Right ventricle myocardium superior (tissue), 1 donor: ENCODE results near the gene LACTB. TPM values are rescaled to one million over a fixed set of nuclear protein-coding genes. Genes with fewer than 3 reads are reported as not detected.

ENCODE experiments used
- ATAC-seq: fragments of 200-7000 bp; cut with Tn5 transposase; one replicate; pipeline ENCODE4 v1.9.1; 2020; ENCODE audit warnings: mild to moderate bottlenecking; ENCODE audit not compliant: poor library complexity
- DNase-seq: peaks from one replicate; pipeline ENCODE4 v3.0.0-alpha.2; 2020
- intact Hi-C: fragments of 100-400 bp; cut with DNase I; formaldehyde crosslinking; loops from one replicate; pipeline ENCODE4 v1.11.2; 2022
- long read RNA-seq: library from polyadenylated mRNA; unstranded; transcript quantifications from one replicate; pipeline ENCODE4 v2.0.0, GENCODE V29; 2021
- total RNA-seq: library from RNA; stranded (reverse); fragmentation: NEBNext Ultra II Directional; extraction: Animal tissue kit (Norgen Biotek cat#: 25700); gene quantifications from one replicate; pipeline ENCODE4 v1.2.1, GENCODE V29; 2021
- donor health status: DM: no; HTN: yes; CAD: no; lungs with severe emphysema.

Gene LACTB
- 29.9 TPM for total RNA-seq
- long read RNA-seq, transcript LACTB-202 (5 exons, 2,978 nt) = minor isoform, 8 of 101 reads
- long read RNA-seq, transcript LACTB-201 (6 exons, 1,972 nt) = major isoform, 84 of 101 reads
- long read RNA-seq, partial matches to known transcripts = 1 of 101 reads
- long read RNA-seq, other reads (novel, unspliced or antisense) = 8 of 101 reads

GRCh38 chr15:63121382-63122001 is at the start of gene LACTB:
Gene LACTB, plus strand, starts transcription at chr15:63121861. Its CDS starts 11 bp downstream, at chr15:63121872.
- peak; percentile 97 for ATAC-seq
- intact Hi-C loops = no loop called here
- DNase-seq = peak; percentile 92

GRCh38 chr15:63072023-63072650 is 49.5 kb upstream of the LACTB start:
- DNase-seq = no peak
- no peak for ATAC-seq
- intact Hi-C loops = no loop called here

GRCh38 chr15:63072809-63073277 is 48.8 kb upstream of the LACTB start:
- no peak for DNase-seq
- intact Hi-C loops = no loop called here
- ATAC-seq = no peak

DNA sequence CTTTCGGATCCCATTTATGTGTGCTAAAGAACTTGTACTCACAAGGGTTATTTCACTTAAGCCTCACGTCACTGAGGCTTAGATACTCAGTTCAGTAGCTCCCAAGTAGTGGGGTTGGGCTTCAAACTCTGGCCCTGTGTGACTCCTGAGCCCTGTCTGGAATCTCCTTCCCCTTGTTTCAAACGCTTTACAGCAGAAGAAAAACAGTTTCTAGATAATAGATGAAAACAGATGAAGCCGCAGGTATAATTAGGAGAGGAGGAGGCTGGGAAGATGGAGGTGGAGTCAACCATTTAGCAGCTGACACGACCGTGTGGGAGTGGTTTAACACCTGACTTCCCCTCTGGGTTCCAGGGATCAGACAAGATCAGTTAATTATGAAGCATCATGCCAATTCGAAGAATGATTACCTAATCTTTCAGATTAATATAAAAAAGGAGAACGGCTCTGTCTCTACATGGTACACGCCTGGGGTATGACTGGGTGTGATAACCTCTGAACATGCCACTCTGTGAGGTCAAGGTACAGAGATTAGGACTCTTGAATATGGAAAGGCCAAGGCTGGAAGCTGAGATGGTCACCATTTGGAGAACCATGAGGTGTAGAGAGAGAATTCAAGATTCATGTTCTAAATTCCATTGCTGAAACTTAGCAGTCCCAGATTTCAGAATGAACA is 48.0 kb upstream of the LACTB start:
- intact Hi-C loops = no loop called here
- DNase-seq (no peak), ATAC-seq (no peak)

- ATAC-seq (no peak), DNase-seq (no peak)
- intact Hi-C loops = no loop called here
Measured at GRCh38 chr15:63075015-63075983, 46.4 kb upstream of the LACTB start.

DNA sequence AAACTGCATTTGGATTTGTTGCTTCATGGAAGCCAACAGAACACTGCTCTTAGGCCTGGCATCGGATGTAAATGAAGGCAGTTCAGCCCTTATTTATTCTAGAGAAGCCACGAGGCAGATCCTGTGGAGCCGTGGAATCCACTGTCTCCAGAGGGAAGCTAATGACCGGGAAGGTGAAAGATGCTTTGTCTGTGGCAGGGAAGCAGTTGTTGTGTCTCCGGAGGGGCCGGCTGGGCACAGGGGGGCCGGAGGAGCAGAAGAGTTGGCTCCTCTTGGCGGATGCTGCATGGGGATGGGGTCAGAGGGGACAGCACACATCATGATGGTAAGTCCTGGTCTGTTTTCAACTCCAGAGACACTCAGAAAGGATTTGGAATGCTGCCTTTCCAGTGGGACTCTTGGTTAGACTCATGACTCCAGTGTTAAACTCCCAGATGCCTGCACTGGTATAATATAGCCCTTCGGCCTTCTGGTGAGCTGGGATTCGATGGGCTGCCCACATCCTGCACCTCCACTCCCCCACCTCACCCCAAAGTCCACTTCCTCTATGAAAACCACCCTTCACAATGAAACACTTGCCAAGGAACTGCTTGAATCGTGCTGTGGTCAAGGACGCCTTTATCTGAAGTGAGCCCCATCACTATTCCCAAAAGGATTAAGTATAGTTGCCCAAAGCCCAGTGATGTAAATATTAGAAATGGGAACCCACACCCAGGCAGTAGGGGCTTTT is 45.5 kb upstream of the LACTB start:
- intact Hi-C loops = no loop called here
- no peak for DNase-seq
- ATAC-seq = no peak

- ATAC-seq (no peak), DNase-seq (no peak)
- intact Hi-C loops = no loop called here
Measured at GRCh38 chr15:63076714-63077046, 45.0 kb upstream of the LACTB start.

GRCh38 chr15:63077952-63078351 is 43.7 kb upstream of the LACTB start:
- no peak for ATAC-seq
- intact Hi-C loops = no loop called here

DNA sequence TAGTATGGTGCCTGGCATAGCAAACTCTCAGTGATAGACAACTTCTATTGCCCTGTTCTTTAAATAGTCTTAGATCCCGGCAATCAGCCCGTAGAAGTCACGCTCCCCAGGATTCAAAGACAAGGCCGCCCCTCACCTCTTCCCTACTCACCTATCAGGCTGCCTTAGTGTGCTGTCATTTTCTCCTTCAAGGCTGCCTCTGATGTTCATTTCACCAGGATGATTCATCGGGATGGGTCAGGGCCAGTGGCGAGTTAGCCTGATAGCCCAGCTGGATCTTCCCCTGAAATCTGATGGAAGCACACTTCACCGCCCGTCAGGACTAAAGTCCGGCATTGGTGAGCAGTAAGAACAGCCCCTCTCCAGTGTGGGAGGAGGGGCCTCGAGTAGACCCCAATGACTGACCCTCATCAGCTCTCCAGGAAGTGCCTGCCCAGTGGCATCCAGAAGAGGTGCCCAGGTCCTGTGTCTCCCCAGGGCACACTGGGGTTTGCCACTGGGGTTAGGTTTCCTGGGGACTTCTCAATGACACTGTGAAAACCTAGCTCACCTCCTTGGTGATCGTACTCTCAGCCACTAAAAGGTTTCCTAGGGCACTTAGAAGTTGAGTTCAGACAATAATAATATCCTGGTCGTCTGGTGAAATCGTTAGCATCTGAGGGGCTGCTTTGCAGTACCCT is 41.6 kb upstream of the LACTB start:
- DNase-seq = no peak
- peak; percentile 50 for ATAC-seq
- intact Hi-C loops = no loop called here

More at GRCh38 chr15:63077952-63078351, 43.7 kb upstream of the LACTB start:
- DNase-seq = no peak

GRCh38 chr15:63080634-63081250 is 40.9 kb upstream of the LACTB start:
- ATAC-seq (peak; percentile 80), DNase-seq (no peak)
- intact Hi-C loops = no loop called here

GRCh38 chr15:63082366-63082765 is 39.3 kb upstream of the LACTB start:
- ATAC-seq (no peak), DNase-seq (no peak)
- intact Hi-C loops = no loop called here

DNA sequence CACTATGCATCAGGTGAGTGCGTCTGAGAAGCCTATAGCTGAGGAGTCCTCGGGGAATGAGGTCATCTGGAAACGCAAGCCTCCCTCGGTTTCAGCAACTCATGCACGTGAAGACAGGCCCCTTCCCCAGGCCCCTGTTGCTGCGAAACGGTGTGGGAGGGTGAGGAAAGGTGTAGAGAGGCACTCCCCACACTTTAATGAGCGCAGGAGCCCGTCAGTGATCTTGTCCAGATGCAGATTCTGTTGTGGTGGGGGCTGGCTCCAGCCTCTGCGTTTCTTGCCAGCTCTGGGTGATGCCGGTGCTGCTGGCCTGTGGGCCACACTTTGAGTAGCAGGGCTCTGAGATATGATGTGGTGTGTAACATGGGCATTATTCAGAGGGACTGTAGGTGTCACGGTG is 38.6 kb upstream of the LACTB start:
- intact Hi-C loops = no loop called here
- ATAC-seq (peak; percentile 61), DNase-seq (peak; percentile 54)

- intact Hi-C loops = no loop called here
- DNase-seq (no peak), ATAC-seq (no peak)
Measured at GRCh38 chr15:63083541-63083940, 38.1 kb upstream of the LACTB start.

DNA sequence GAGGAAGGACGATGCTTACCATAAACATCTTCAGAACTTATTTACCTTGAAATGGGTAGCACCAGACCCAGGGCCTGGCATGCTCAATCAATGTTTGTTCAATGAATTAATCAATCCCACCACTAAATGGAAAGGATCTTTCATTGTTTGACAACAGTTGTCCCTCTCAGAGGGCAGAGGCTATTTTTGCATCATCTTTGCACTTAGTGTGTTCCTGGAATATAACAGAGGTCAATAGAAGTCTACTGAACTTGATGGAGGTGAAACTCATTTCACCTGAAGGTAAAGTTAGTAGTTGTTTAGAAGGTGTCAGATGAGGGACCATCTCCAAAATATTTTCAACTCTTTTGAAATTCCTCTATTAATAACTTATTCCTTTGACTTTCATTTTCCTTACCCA is 36.9 kb upstream of the LACTB start:
- intact Hi-C loops = no loop called here
- DNase-seq (no peak), ATAC-seq (no peak)

- DNase-seq = no peak
- intact Hi-C loops = no loop called here
- no peak for ATAC-seq
Measured at GRCh38 chr15:63085289-63085688, 36.4 kb upstream of the LACTB start.

GRCh38 chr15:63086271-63086670 is 35.4 kb upstream of the LACTB start:
- intact Hi-C loops = no loop called here
- ATAC-seq (no peak), DNase-seq (no peak)

- ATAC-seq (no peak), DNase-seq (no peak)
- intact Hi-C loops = no loop called here
Measured at GRCh38 chr15:63086947-63087346, 34.7 kb upstream of the LACTB start.
